ENCODE measurements around the gene OR10G7. TPM values are rescaled to one million over a fixed set of nuclear protein-coding genes. Genes with fewer than 3 reads are reported as not detected.
A peak's percentile ranks its signal among the peaks of the same experiment; 100 is the strongest.

The OR10G7 gene
- polyA plus RNA-seq, 3 donors = not detected

- intact Hi-C loops (cut with micrococcal nuclease) = loop anchor here (10.0 kb wide), 3 partner anchors 199 to 509 kb away; no protein-coding TSS in a partner anchor
- Mint-ChIP-seq H3K27me3 (ENCODE audit: low read depth in 3 of 3) (peaks cover 0 to 4% (median 4%) of the 10 kb centered on the region in 3 donors), H3K4me3 (peak overlapping the region; percentile 80 to 90), H3K36me3 (no peaks in the 10 kb centered on the region), H3K27ac (no peak overlapping the region), H3K9me3 (peaks cover 0 to 2% (median 0%) of the 10 kb centered on the region in 7 donors), H3K4me1 (peaks cover 27% of the 10 kb centered on the region)
- Histone ChIP-seq H3K4me2 (replicated peaks; ENCODE audit: extremely low read depth, low read length, poor library complexity, severe bottlenecking) (peak overlapping the region; percentile 89), H3K36me3 (replicated peaks in 1 of 2; ENCODE audit: control insufficient read depth in 1 of 2, insufficient read depth in 2 of 2, low read length in 2 of 2) (no peaks in the 10 kb centered on the region), H3K9me3 (replicated peaks in 1 of 2; ENCODE audit: control insufficient read depth in 1 of 2, insufficient read depth in 1 of 2, low read length in 2 of 2) (no peaks in the 10 kb centered on the region), H3K27ac (ENCODE audit: low read depth in 1 of 2, low read length in 2 of 2) (no peak overlapping the region), H3K4me3 (replicated peaks in 1 of 3; ENCODE audit: low read depth in 2 of 3, low read length in 3 of 3) (peak overlapping the region in 1 of 3 experiments; percentile 75), H3K4me1 (ENCODE audit: control insufficient read depth in 1 of 2, insufficient read depth in 2 of 2, low read length in 2 of 2) (peaks cover 22 to 29% of the 10 kb centered on the region in 2 donors), H3K27me3 (ENCODE audit: control insufficient read depth in 2 of 2, insufficient read depth in 2 of 2, low read length in 2 of 2) (no peaks in the 10 kb centered on the region), H3K9ac (ENCODE audit: insufficient read depth, low read length, poor library complexity, severe bottlenecking) (peak overlapping the region; percentile 61), H4K20me1 (ENCODE audit: insufficient read depth, low read length) (no peaks in the 10 kb centered on the region), H2AFZ (ENCODE audit: insufficient read depth, low read depth, low read length, poor library complexity, severe bottlenecking) (peak overlapping the region; percentile 95), H3K79me2 (ENCODE audit: insufficient read depth, low read length) (no peaks in the 10 kb centered on the region)
- TF ChIP-seq CTCF (IDR thresholded peaks at IDR 0.05) = no peak
- DNase-seq = no peak
- 93% methylated on average over 4 of the region's 6 CpGs for WGBS (ENCODE audit: insufficient coverage)
Measured at GRCh38 chr11:124075492-124075840, 34.3 kb upstream of the OR10G7 start.

- no peak overlapping the region for H3K9ac ChIP-seq (ENCODE audit: insufficient read depth, low read length, poor library complexity, severe bottlenecking)
- H3K4me1 ChIP-seq (ENCODE audit: control insufficient read depth in 1 of 2, insufficient read depth in 2 of 2, low read length in 2 of 2) = peaks cover 31 to 38% of the 10 kb centered on the region in 2 donors
- Mint-ChIP-seq H3K27ac (no peak overlapping the region), H3K4me1 (peaks cover 36% of the 10 kb centered on the region), H3K27me3 (ENCODE audit: low read depth in 3 of 3) (peaks cover 0 to 4% (median 2%) of the 10 kb centered on the region in 3 donors), H3K36me3 (no peaks in the 10 kb centered on the region), H3K9me3 (peaks cover 0 to 2% (median 0%) of the 10 kb centered on the region in 7 donors), H3K4me3 (no peak overlapping the region)
- intact Hi-C loops (cut with micrococcal nuclease) = loop anchor here (5.0 to 10.0 kb wide), 5 partner anchors 118 to 510 kb away; no protein-coding TSS in a partner anchor
- no peak overlapping the region for H3K4me2 ChIP-seq (replicated peaks; ENCODE audit: extremely low read depth, low read length, poor library complexity, severe bottlenecking)
- H4K20me1 ChIP-seq (ENCODE audit: insufficient read depth, low read length) = no peaks in the 10 kb centered on the region
- no peaks in the 10 kb centered on the region for H3K79me2 ChIP-seq (ENCODE audit: insufficient read depth, low read length)
- no peaks in the 10 kb centered on the region for H3K27me3 ChIP-seq (ENCODE audit: control insufficient read depth in 2 of 2, insufficient read depth in 2 of 2, low read length in 2 of 2)
- H3K4me3 ChIP-seq (replicated peaks in 1 of 3; ENCODE audit: low read depth in 2 of 3, low read length in 3 of 3) = no peak overlapping the region
- H3K27ac ChIP-seq (ENCODE audit: low read depth in 1 of 2, low read length in 2 of 2) = no peak overlapping the region
- WGBS (ENCODE audit: insufficient coverage) = 98% methylated on average over 5 of the region's 5 CpGs
- H3K9me3 ChIP-seq (replicated peaks in 1 of 2; ENCODE audit: control insufficient read depth in 1 of 2, insufficient read depth in 1 of 2, low read length in 2 of 2) = no peaks in the 10 kb centered on the region
- no peaks in the 10 kb centered on the region for H3K36me3 ChIP-seq (replicated peaks in 1 of 2; ENCODE audit: control insufficient read depth in 1 of 2, insufficient read depth in 2 of 2, low read length in 2 of 2)
- H2AFZ ChIP-seq (ENCODE audit: insufficient read depth, low read depth, low read length, poor library complexity, severe bottlenecking) = no peak overlapping the region
- TF ChIP-seq CTCF (IDR thresholded peaks at IDR 0.05) = no peak
- no peak for DNase-seq
Measured at GRCh38 chr11:124074554-124074953, 33.4 kb upstream of the OR10G7 start.

All from CD14-positive monocyte (primary cell).